SH-SY5Y (cell line): ENCODE results near the gene SIL1.

Source experiments
- GATA2 ChIP-seq: IDR thresholded peaks from 2 replicates; pipeline ENCODE4 v1.6.1; 2011; ENCODE audit warnings: mild to moderate bottlenecking, low read depth, low read length
- GATA3 ChIP-seq: IDR thresholded peaks from 2 replicates; pipeline ENCODE4 v1.6.1; 2011; ENCODE audit warnings: low read depth, mild to moderate bottlenecking, low read length, moderate library complexity

Gene SIL1

GRCh38 chr5:139134906-139135305 is 63.3 kb downstream of the SIL1 start:
- no peak for TF ChIP-seq GATA2
- TF ChIP-seq GATA3, result no peak

- TF ChIP-seq GATA3 (no peak), GATA2 (no peak)
These were observed 64.9 kb downstream of the SIL1 start for GRCh38 chr5:139133282-139133681.

GRCh38 chr5:139132515-139132914 is 65.7 kb downstream of the SIL1 start:
- TF ChIP-seq GATA3, result no peak
- no peak for TF ChIP-seq GATA2

GRCh38 chr5:139131921-139132432 is 66.2 kb downstream of the SIL1 start:
- TF ChIP-seq GATA3, result no peak
- no peak for TF ChIP-seq GATA2

- TF ChIP-seq GATA3 (no peak), GATA2 (no peak)
These were observed 66.7 kb downstream of the SIL1 start for GRCh38 chr5:139131465-139131864.

GRCh38 chr5:139131062-139131461 is 67.1 kb downstream of the SIL1 start:
- TF ChIP-seq GATA2 (no peak), GATA3 (no peak)

GRCh38 chr5:139130214-139130613 is 68.0 kb downstream of the SIL1 start:
- TF ChIP-seq GATA3 (no peak), GATA2 (no peak)

- TF ChIP-seq GATA3, result no peak
- no peak for TF ChIP-seq GATA2
These were observed 71.5 kb downstream of the SIL1 start for GRCh38 chr5:139126711-139127111.

- no peak for TF ChIP-seq GATA3
- no peak for TF ChIP-seq GATA2
These were observed 72.2 kb downstream of the SIL1 start for GRCh38 chr5:139125991-139126390.

- TF ChIP-seq GATA3, result no peak
- no peak for TF ChIP-seq GATA2
These were observed 73.2 kb downstream of the SIL1 start for GRCh38 chr5:139124774-139125520.

- TF ChIP-seq GATA3 (no peak), GATA2 (no peak)
These were observed 77.0 kb downstream of the SIL1 start for GRCh38 chr5:139121120-139121519.

- TF ChIP-seq GATA2, result no peak
- no peak for TF ChIP-seq GATA3
These were observed 77.6 kb downstream of the SIL1 start for GRCh38 chr5:139120521-139120920.

GRCh38 chr5:139118804-139119203 is 79.4 kb downstream of the SIL1 start:
- TF ChIP-seq GATA2 (no peak), GATA3 (no peak)

GRCh38 chr5:139117342-139117884 is 80.8 kb downstream of the SIL1 start:
- TF ChIP-seq GATA2 (no peak), GATA3 (no peak)

GRCh38 chr5:139116100-139116655 is 82.0 kb downstream of the SIL1 start:
- TF ChIP-seq GATA2 (no peak), GATA3 (no peak)

- TF ChIP-seq GATA3 (no peak), GATA2 (no peak)
These were observed 84.3 kb downstream of the SIL1 start for GRCh38 chr5:139113892-139114291.
